ENCODE measurements around the gene MB. TPM values are rescaled to one million over a fixed set of nuclear protein-coding genes. Genes with fewer than 3 reads are reported as not detected.

MB gene
- total RNA-seq, 1 donor: not detected

DNA sequence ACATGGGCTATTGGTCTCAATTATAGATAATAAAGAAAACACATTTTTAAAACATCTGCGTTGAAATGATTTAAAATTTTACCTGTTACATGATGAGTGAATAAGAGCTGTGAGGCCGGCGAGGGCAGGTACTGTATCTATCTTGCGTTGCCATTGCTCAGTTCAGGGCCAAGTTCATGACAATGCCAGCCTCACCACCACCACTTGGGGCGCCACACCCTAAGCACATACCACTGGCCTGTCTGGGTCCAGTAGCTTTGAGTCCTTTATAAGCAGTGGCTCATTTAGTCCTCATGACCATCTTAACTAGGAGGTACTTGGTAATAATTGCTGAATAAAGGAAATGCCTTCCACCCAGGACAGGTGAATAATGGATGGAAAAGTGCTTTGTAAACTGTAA is 14.5 kb upstream of the MB start:
- TF ChIP-seq, protein P1, sequence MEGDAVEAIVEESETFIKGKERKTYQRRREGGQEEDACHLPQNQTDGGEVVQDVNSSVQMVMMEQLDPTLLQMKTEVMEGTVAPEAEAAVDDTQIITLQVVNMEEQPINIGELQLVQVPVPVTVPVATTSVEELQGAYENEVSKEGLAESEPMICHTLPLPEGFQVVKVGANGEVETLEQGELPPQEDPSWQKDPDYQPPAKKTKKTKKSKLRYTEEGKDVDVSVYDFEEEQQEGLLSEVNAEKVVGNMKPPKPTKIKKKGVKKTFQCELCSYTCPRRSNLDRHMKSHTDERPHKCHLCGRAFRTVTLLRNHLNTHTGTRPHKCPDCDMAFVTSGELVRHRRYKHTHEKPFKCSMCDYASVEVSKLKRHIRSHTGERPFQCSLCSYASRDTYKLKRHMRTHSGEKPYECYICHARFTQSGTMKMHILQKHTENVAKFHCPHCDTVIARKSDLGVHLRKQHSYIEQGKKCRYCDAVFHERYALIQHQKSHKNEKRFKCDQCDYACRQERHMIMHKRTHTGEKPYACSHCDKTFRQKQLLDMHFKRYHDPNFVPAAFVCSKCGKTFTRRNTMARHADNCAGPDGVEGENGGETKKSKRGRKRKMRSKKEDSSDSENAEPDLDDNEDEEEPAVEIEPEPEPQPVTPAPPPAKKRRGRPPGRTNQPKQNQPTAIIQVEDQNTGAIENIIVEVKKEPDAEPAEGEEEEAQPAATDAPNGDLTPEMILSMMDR (IDR thresholded peaks at IDR 0.05; ENCODE audit: insufficient read depth, low read length): peak; percentile 42

DNA sequence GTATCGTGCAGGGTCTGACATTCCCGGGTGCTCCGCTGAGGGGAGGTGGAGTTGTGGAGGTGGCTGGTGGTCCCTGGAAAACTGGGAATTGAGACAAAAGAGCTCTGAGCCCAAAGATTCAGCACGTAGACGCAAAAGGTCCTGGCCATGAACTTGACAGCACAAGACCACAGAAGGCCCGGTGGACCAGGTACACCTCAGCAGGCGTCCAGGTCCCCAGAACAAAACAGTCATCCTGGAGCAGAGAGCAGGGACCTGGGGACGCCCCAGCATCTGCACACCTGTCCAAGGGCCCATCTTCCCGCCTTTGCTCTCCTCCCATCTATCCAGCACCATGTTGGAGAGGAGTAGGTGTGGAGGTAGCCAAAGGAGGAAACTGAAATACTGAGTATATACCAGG is 13.8 kb upstream of the MB start:
- no peak for DNase-seq (ENCODE audit: low read depth)
- H3K4me3 ChIP-seq (ENCODE audit: low read depth, low read length): no peak overlapping the region
- TF ChIP-seq, protein P1 (IDR thresholded peaks at IDR 0.05; ENCODE audit: insufficient read depth, low read length): no peak

More for the DNA sequence above, 14.5 kb upstream of the MB start:
- no peak overlapping the region for H3K4me3 ChIP-seq (ENCODE audit: low read depth, low read length)
- DNase-seq (ENCODE audit: low read depth): no peak

DNA sequence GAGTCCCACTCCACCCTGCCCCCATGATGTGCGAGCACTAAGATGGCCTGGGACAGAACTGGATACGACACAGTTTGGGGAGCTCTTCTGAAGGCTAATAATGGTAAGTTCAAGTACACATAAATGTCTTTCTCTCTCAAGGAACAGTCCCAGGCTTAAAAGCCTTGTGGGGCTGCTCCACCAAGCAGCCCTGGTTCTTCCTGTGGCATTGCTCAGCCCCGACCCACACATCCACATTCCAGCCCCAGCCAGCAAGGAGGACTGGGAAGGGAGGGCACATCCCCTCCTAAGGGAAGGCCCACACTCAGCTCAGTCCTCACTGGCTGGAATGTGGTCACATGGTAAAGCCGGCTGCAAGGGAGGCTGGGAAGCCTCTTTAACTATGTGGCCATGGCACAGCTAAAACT is 13.3 kb upstream of the MB start:
- DNase-seq (ENCODE audit: low read depth): peak; percentile 45
- no peak overlapping the region for H3K4me3 ChIP-seq (ENCODE audit: low read depth, low read length)
- TF ChIP-seq, protein P1 (IDR thresholded peaks at IDR 0.05; ENCODE audit: insufficient read depth, low read length): no peak

DNA sequence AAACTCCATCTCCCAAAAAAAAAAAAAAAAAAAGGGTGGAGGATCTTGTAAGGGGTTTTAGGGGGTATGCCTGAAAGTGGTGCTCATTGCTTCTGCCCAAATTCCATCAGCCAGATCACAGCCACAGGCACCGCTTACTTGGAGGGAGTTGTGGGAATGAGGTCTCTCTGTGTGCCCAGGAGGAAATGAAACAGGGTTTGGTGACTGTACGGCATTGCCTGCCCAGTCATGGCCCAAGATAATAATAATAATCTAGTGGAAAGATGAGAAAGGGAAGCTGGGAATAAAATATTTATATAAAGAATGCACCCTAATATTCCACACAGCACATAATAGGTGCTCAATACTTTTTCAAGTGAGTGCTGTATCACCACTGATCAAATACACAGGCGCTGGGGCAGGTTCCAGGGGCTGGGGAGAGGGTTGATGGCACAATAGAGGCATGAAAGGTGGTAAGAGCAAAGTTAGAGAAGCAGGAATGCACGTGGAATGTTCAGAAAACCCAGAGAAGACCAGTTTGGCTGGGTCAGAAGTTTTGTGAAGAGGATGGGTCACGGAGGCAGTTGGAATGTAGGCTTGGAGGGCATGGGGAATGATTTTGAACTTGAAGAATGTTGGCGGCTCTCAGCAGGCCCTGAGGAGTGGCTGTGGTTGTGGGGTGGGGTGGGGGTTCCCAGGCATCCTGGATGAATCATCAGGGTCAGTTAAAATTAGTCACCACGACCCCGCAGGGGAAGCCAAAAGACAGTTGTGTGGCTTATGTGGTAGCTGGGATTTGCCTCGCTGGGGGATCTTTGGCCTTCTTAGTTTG is 12.5 kb upstream of the MB start:
- H3K4me3 ChIP-seq (ENCODE audit: low read depth, low read length): no peak overlapping the region
- DNase-seq (ENCODE audit: low read depth): peak; percentile 99
- TF ChIP-seq, protein P1 (IDR thresholded peaks at IDR 0.05; ENCODE audit: insufficient read depth, low read length): no peak

DNA sequence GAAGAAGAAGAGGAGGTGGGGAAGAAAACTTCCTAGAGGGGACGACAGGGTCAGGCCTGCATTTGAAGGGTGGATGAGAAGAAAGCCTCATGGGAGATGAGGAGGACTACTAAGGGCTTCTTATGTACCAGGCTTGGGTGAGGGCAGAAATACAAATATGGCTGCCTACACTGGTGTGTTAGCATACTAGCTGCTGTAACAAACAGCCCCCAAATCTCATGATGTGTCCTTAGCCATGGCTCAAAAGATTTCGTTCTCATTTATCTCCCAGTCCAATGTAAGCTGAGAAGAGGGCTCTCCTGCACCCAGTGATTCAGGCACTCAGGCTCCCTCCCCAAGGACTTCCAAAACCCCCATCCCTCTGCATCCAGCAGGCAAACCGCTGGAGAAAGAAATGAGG is 11.6 kb upstream of the MB start:
- no peak for DNase-seq (ENCODE audit: low read depth)
- TF ChIP-seq, protein P1 (IDR thresholded peaks at IDR 0.05; ENCODE audit: insufficient read depth, low read length): no peak
- no peak overlapping the region for H3K4me3 ChIP-seq (ENCODE audit: low read depth, low read length)

DNA sequence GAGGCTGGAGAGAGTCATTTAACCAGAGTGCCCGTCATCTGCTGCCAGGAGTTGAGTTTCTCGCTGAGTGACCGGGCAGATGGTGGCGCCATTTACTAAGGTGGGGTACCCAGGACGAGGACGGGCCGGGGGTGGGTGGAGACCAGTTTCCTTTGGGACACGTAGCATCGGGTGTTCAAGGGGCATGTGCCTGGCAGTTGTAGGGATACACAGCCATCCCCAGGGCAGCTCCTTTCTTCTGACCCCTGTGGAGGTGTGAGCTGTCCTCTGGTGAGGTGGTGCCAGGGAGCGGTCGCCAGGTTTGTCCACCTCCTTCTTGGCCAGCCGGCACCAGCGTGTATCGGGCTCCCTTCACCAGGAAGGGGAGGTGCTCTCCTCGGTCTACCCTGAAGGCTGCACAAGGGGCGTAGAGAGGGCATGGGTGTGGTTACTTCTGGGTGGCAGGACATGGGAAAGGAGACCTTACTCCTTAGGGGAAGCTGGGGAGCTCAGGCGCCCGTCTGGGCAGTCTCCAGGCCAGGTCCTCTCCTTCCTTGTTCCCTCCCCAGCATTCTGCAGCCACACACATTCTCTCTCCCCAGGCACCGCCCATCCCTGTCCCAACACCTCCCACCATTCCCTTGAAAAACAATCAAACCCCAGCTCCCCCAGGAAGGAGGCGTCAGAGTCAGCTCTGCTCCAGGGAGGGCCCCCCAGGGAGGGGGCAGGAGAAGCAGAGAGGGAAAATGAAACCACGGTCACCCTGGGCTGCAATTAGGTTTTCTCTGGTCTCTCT is 10.3 kb upstream of the MB start:
- DNase-seq (ENCODE audit: low read depth): peak; percentile 88
- TF ChIP-seq, protein P1 (IDR thresholded peaks at IDR 0.05; ENCODE audit: insufficient read depth, low read length): peak; percentile 42
- H3K4me3 ChIP-seq (ENCODE audit: low read depth, low read length): peak overlapping the region; percentile 66
